Measurements from ENCODE around the gene DAAM1.

DAAM1 gene

GRCh38 chr14:59187802-59188460 is 536 bp upstream of the DAAM1 start:
- no peak for DNase-seq (ENCODE audit: low read depth)

GRCh38 chr14:59189091-59189785 is 771 bp downstream of the DAAM1 start:
- peak; percentile 13 for DNase-seq (ENCODE audit: low read depth)

GRCh38 chr14:59189786-59190368 is 1.4 kb downstream of the DAAM1 start:
- peak; percentile 39 for DNase-seq (ENCODE audit: low read depth)

- no peak for DNase-seq (ENCODE audit: low read depth)
Observed at GRCh38 chr14:59190372-59190771, 1.9 kb downstream of the DAAM1 start.

- DNase-seq (ENCODE audit: low read depth): no peak
Observed at GRCh38 chr14:59195912-59196311, 7.4 kb downstream of the DAAM1 start.

- no peak for DNase-seq (ENCODE audit: low read depth)
Observed at GRCh38 chr14:59197695-59198262, 9.3 kb downstream of the DAAM1 start.

GRCh38 chr14:59199205-59199604 is 10.7 kb downstream of the DAAM1 start:
- DNase-seq (ENCODE audit: low read depth): no peak

- no peak for DNase-seq (ENCODE audit: low read depth)
Observed at GRCh38 chr14:59199614-59200013, 11.1 kb downstream of the DAAM1 start.

GRCh38 chr14:59200195-59200594 is 11.7 kb downstream of the DAAM1 start:
- DNase-seq (ENCODE audit: low read depth): no peak

- DNase-seq (ENCODE audit: low read depth): no peak
Observed at GRCh38 chr14:59202031-59202430, 13.6 kb downstream of the DAAM1 start.

- no peak for DNase-seq (ENCODE audit: low read depth)
Observed at GRCh38 chr14:59204305-59204704, 15.8 kb downstream of the DAAM1 start.

- no peak for DNase-seq (ENCODE audit: low read depth)
Observed at GRCh38 chr14:59206892-59207291, 18.4 kb downstream of the DAAM1 start.

GRCh38 chr14:59207506-59207933 is 19.1 kb downstream of the DAAM1 start:
- no peak for DNase-seq (ENCODE audit: low read depth)

- no peak for DNase-seq (ENCODE audit: low read depth)
Observed at GRCh38 chr14:59208224-59208814, 19.9 kb downstream of the DAAM1 start.

GRCh38 chr14:59208954-59209353 is 20.5 kb downstream of the DAAM1 start:
- DNase-seq (ENCODE audit: low read depth): no peak

GRCh38 chr14:59210621-59211020 is 22.2 kb downstream of the DAAM1 start:
- no peak for DNase-seq (ENCODE audit: low read depth)

GRCh38 chr14:59213368-59214315 is 25.2 kb downstream of the DAAM1 start:
- DNase-seq (ENCODE audit: low read depth): no peak

- no peak for DNase-seq (ENCODE audit: low read depth)
Observed at GRCh38 chr14:59214702-59215302, 26.3 kb downstream of the DAAM1 start.

- no peak for DNase-seq (ENCODE audit: low read depth)
Observed at GRCh38 chr14:59215322-59215721, 26.9 kb downstream of the DAAM1 start.

- DNase-seq (ENCODE audit: low read depth): no peak
Observed at GRCh38 chr14:59215757-59216156, 27.3 kb downstream of the DAAM1 start.

GRCh38 chr14:59217011-59217410 is 28.5 kb downstream of the DAAM1 start:
- DNase-seq (ENCODE audit: low read depth): no peak

All from stimulated activated CD8-positive, alpha-beta memory T cell treated with anti-CD3 and anti-CD28 coated beads, Interleukin-7, amount 100 ng/mL, for 24 hours (primary cell).